ENCODE results near the gene KLK4. TPM values are rescaled to one million over a fixed set of nuclear protein-coding genes. Genes with fewer than 3 reads are reported as not detected.
A peak's percentile ranks its signal among the peaks of the same experiment; 100 is the strongest.

The KLK4 gene
- total RNA-seq, 1 experiment from 2014 or later = 0.84 TPM

DNA sequence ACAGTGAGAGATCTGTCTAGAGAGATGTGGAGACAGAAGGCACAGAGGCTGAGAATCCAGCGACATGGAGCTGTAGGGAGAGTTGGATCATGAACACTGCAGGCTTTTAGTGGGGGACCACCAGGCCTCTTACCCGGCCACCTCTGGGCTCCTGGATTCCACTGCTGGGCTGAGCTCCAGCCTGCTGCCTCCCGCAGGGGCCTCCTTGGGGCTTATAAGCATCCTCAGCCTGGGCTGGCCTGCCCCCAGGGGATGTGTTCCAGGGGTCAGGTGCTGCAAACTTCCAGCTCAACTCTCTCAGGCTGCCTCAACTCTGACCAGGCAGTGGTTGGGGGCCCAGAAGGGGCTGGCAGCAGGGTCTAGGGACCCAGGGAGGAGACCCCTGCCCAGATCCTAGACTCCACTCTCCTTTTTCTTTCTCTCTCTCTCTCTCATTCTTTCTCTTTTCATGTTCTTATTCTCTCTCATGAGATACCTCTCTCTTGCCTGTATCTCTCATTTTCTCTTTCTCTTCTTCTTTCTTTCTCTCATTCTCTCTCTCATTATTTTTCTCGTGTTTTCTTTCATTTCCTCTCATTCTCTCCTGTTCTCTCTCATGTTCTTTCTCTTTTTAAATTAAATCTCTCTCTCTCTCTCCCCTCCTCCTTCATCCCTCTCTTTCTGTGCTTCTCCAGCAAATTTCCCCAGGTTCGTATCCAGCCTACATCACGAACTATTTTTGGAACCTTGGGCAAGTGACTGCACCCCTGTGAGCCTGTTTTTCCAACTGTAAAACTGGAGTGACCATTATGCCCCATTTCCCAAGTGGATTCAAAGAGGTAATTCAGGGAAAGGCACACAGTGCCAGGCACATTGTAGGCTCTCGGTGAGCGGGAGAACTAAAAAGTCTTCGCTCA, at the start of gene KLK4 (continued):
- TF ChIP-seq FOSL1 (IDR thresholded peaks at IDR 0.05; ENCODE audit: low read depth) = no peak

- H3K4me1 ChIP-seq (ENCODE audit: control insufficient read depth in 1 of 2, insufficient read depth in 2 of 2, low read length in 2 of 2) = peaks cover 0 to 5% of the 10 kb centered on the region in 2 experiments; a peak in 2 of 4 replicates
- ChIA-PET RAD21 (ENCODE audit: low non-redundant PET in 1 of 2, low total read pairs in 2 of 2, uncharacterized antibody in 2 of 2, unreplicated experiment in 2 of 2) (no interaction called here), CTCF (no interaction called here), POLR2A (no interaction called here)
- H3K9me3 ChIP-seq (ENCODE audit: control insufficient read depth in 1 of 2, insufficient read depth in 1 of 2, low read depth in 1 of 2, low read length in 2 of 2) = no peaks in the 10 kb centered on the region
- no peaks in the 10 kb centered on the region for H4K20me1 ChIP-seq (ENCODE audit: insufficient read depth)
- no peaks in the 10 kb centered on the region for H3K36me3 ChIP-seq (ENCODE audit: control insufficient read depth in 1 of 2, insufficient read depth in 2 of 2, low read length in 2 of 2)
- intact Hi-C loops (cut with micrococcal nuclease) = no loop called here
- ATAC-seq (peak; percentile 49), DNase-seq (ENCODE audit: low read depth, low spot score) (no peak)
- no peak overlapping the region for H3K27ac ChIP-seq (ENCODE audit: low read depth, low read length)
- no TSS peak for BruUV-seq (replicated peaks)
- H3K9ac ChIP-seq (ENCODE audit: low read length) = no peak overlapping the region
- no peaks in the 10 kb centered on the region for H3K79me2 ChIP-seq (ENCODE audit: insufficient read depth, low read length)
- no peak overlapping the region for H2AFZ ChIP-seq (ENCODE audit: low read depth, low read length, poor library complexity, severe bottlenecking)
- no peaks in the 10 kb centered on the region for H3K9me2 ChIP-seq (ENCODE audit: insufficient read depth)
- H3K4me3 ChIP-seq (replicated peaks in 1 of 2; ENCODE audit: low read depth in 1 of 2, low read length in 2 of 2) = no peak overlapping the region
- H3K27me3 ChIP-seq (ENCODE audit: insufficient read depth, low read length) = no peaks in the 10 kb centered on the region
- H3K4me2 ChIP-seq (ENCODE audit: low read length) = no peak overlapping the region
- no peak for TF ChIP-seq CTCF (IDR thresholded peaks at IDR 0.05 in 2 of 3, conservative IDR thresholded peaks at IDR 0.05 in 1 of 3; ENCODE audit: borderline replicate concordance in 1 of 3, insufficient read depth in 1 of 3, low read depth in 2 of 3, low read length in 2 of 3)
- TF ChIP-seq YY1 (IDR thresholded peaks at IDR 0.05; ENCODE audit: extremely low read depth, insufficient replicate concordance, low read depth, low read length) = no peak
- no peak for TF ChIP-seq ZFX (IDR thresholded peaks at IDR 0.05)
- TF ChIP-seq ELF1 (IDR thresholded peaks at IDR 0.05; ENCODE audit: borderline replicate concordance, low read depth) = no peak
- no peak for TF ChIP-seq CBX3 (IDR thresholded peaks at IDR 0.05; ENCODE audit: low read depth)
- TF ChIP-seq ATF3 (IDR thresholded peaks at IDR 0.05) = no peak
- no peak for TF ChIP-seq SIN3A (IDR thresholded peaks at IDR 0.05; ENCODE audit: low read depth)
- TF ChIP-seq REST (IDR thresholded peaks at IDR 0.05; ENCODE audit: low read depth) = no peak
- no peak for TF ChIP-seq TCF7L2 (IDR thresholded peaks at IDR 0.05; ENCODE audit: borderline replicate concordance, extremely low read depth, insufficient read depth, insufficient read length)
- no peak for TF ChIP-seq MAX (IDR thresholded peaks at IDR 0.05)
- TF ChIP-seq JUND (IDR thresholded peaks at IDR 0.05) = no peak
- no peak for TF ChIP-seq EGR1 (IDR thresholded peaks at IDR 0.05; ENCODE audit: low read depth)
- no peak for TF ChIP-seq EZH2 (IDR thresholded peaks at IDR 0.05)
- TF ChIP-seq, protein P1, sequence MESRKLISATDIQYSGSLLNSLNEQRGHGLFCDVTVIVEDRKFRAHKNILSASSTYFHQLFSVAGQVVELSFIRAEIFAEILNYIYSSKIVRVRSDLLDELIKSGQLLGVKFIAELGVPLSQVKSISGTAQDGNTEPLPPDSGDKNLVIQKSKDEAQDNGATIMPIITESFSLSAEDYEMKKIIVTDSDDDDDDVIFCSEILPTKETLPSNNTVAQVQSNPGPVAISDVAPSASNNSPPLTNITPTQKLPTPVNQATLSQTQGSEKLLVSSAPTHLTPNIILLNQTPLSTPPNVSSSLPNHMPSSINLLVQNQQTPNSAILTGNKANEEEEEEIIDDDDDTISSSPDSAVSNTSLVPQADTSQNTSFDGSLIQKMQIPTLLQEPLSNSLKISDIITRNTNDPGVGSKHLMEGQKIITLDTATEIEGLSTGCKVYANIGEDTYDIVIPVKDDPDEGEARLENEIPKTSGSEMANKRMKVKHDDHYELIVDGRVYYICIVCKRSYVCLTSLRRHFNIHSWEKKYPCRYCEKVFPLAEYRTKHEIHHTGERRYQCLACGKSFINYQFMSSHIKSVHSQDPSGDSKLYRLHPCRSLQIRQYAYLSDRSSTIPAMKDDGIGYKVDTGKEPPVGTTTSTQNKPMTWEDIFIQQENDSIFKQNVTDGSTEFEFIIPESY (IDR thresholded peaks at IDR 0.05; ENCODE audit: extremely low read depth, insufficient replicate concordance, low read length) = no peak
Observed at GRCh38 chr19:50959731-50960500, 48.7 kb upstream of the KLK4 start.
